T-helper 22 cell (primary cell): ENCODE data around the gene RASSF8.

Experiments
- DNase-seq: peaks from one replicate; pipeline ENCODE4 v3.0.0-alpha.2; 2020; ENCODE audit warnings: low read depth

The RASSF8 gene

GRCh38 chr12:25958428-25959070 is at the start of gene RASSF8:
RASSF8 (plus strand) TSS chr12:25958682; CDS start chr12:26055344, 96,662 bp downstream.
- DNase-seq: no peak

GRCh38 chr12:25914551-25914950 is 43.9 kb upstream of the RASSF8 start:
- no peak for DNase-seq

GRCh38 chr12:25924491-25925001 is 33.9 kb upstream of the RASSF8 start:
- no peak for DNase-seq

- DNase-seq: no peak
Observed at GRCh38 chr12:25925064-25925463, 33.4 kb upstream of the RASSF8 start.

- DNase-seq: no peak
Observed at GRCh38 chr12:25926536-25926935, 31.9 kb upstream of the RASSF8 start.

- no peak for DNase-seq
Observed at GRCh38 chr12:25929142-25929541, 29.3 kb upstream of the RASSF8 start.

- DNase-seq: no peak
Observed at GRCh38 chr12:25932971-25933370, 25.5 kb upstream of the RASSF8 start.

GRCh38 chr12:25934456-25934855 is 24.0 kb upstream of the RASSF8 start:
- DNase-seq: no peak

GRCh38 chr12:25935355-25936144 is 22.9 kb upstream of the RASSF8 start:
- no peak for DNase-seq

- DNase-seq: no peak
Observed at GRCh38 chr12:25937096-25937495, 21.4 kb upstream of the RASSF8 start.

GRCh38 chr12:25938581-25938980 is 19.9 kb upstream of the RASSF8 start:
- DNase-seq: no peak

- DNase-seq: no peak
Observed at GRCh38 chr12:25939606-25940005, 18.9 kb upstream of the RASSF8 start.

GRCh38 chr12:25940886-25941285 is 17.6 kb upstream of the RASSF8 start:
- DNase-seq: no peak

- no peak for DNase-seq
Observed at GRCh38 chr12:25942709-25943108, 15.8 kb upstream of the RASSF8 start.

- no peak for DNase-seq
Observed at GRCh38 chr12:25943940-25944339, 14.5 kb upstream of the RASSF8 start.

- DNase-seq: no peak
Observed at GRCh38 chr12:25949343-25949742, 9.1 kb upstream of the RASSF8 start.

- DNase-seq: no peak
Observed at GRCh38 chr12:25950329-25951115, 8.0 kb upstream of the RASSF8 start.

- no peak for DNase-seq
Observed at GRCh38 chr12:25957793-25958427, 572 bp upstream of the RASSF8 start.

- no peak for DNase-seq
Observed at GRCh38 chr12:25959071-25959961, 834 bp downstream of the RASSF8 start.

GRCh38 chr12:25960143-25960542 is 1.7 kb downstream of the RASSF8 start:
- DNase-seq: no peak

GRCh38 chr12:25960961-25961360 is 2.5 kb downstream of the RASSF8 start:
- DNase-seq: no peak
